H1 (cell line): ENCODE measurements around the gene CLP1. TPM values are rescaled to one million over a fixed set of nuclear protein-coding genes. Genes with fewer than 3 reads are reported as not detected.

Experiments used
- JUN ChIP-seq: IDR thresholded peaks from 2 replicates; pipeline ENCODE4 v1.6.1; 2011; ENCODE audit warnings: low read depth, mild to moderate bottlenecking, improper control_type of control experiment, low read length
- JUND ChIP-seq: IDR thresholded peaks from 2 replicates; pipeline ENCODE4 v1.6.1; 2011; ENCODE audit warnings: mild to moderate bottlenecking, improper control_type of control experiment, low read length
- NANOG ChIP-seq: IDR thresholded peaks from 2 replicates; pipeline ENCODE4 v1.6.1; 2011; ENCODE audit warnings: low read length, low read depth, mild to moderate bottlenecking, inconsistent platforms; ENCODE audit not compliant: insufficient read depth, poor library complexity, severe bottlenecking
- SAP30 ChIP-seq: fragments of 300-600 bp; sonication (generic); IDR thresholded peaks from 2 replicates; pipeline ENCODE4 v1.7.1; 2012; ENCODE audit warnings: low read length, moderate library complexity, mild to moderate bottlenecking, inconsistent platforms; ENCODE audit not compliant: insufficient read depth, insufficient replicate concordance
- SIRT6 ChIP-seq: IDR thresholded peaks from one replicate; pipeline ENCODE4 v1.7.1; 2012; ENCODE audit warnings: low read length, inconsistent platforms
- polyA plus RNA-seq, 7 experiments: library from polyadenylated mRNA; depleted of rRNA in 3 of 7; stranded (reverse) in 5 of 7; unstranded in 2 of 7; fragments of >200 nt in 5 of 7; fragments of 200-250 nt in 2 of 7; gene quantifications; 1 replicate in 5 of 7; 2 replicates in 1 of 7; 4 replicates in 1 of 7; pipeline versions ENCODE4 v1.2.1 to v1.2.3, GENCODE V29; 2011 to 2013; ENCODE audit warnings: missing spikeins in 2 of 7, mixed read lengths in 2 of 7
- total RNA-seq: library from RNA; stranded (reverse); fragmentation: NEBNext Ultra II Directional; extraction: Animal tissue kit (Norgen Biotek cat#: 25700); gene quantifications from 2 replicates; pipeline ENCODE4 v1.2.1, GENCODE V29; 2021
- TF ChIP-seq, protein P1 (sequence below), 3 experiments: IDR thresholded peaks; 1 replicate in 2 of 3; 2 replicates in 1 of 3; pipeline versions ENCODE4 v1.5.1 to v1.6.1; 2011; ENCODE audit warnings: low read length in 3 of 3, mild to moderate bottlenecking in 3 of 3, inconsistent platforms in 2 of 3, low read depth in 1 of 3, moderate library complexity in 1 of 3; ENCODE audit not compliant: insufficient read depth in 1 of 3; ENCODE audit errors: control extremely low read depth in 1 of 3

CLP1 gene
- total and polyA plus RNA-seq, 2 of the 8 experiments (the other 6 are each of a cell fraction or from before 2014, with no cell fraction given): 29.4 to 29.9 TPM

DNA sequence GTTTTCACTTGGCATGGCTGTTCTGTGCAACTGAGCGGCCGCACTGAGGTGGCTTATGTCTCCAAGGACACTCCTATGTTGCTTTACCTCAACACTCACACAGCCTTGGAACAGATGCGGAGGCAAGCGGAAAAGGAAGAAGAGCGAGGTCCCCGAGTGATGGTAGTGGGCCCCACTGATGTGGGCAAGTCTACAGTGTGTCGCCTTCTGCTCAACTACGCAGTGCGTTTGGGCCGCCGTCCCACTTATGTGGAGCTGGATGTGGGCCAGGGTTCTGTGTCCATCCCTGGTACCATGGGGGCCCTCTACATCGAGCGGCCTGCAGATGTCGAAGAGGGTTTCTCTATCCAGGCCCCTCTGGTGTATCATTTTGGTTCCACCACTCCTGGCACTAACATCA lies 2.1 kb downstream of the CLP1 start (continued):
- TF ChIP-seq NANOG (no peak), SIRT6 (no peak), JUND (no peak), SAP30 (no peak), JUN (no peak)
- TF ChIP-seq, protein P1, sequence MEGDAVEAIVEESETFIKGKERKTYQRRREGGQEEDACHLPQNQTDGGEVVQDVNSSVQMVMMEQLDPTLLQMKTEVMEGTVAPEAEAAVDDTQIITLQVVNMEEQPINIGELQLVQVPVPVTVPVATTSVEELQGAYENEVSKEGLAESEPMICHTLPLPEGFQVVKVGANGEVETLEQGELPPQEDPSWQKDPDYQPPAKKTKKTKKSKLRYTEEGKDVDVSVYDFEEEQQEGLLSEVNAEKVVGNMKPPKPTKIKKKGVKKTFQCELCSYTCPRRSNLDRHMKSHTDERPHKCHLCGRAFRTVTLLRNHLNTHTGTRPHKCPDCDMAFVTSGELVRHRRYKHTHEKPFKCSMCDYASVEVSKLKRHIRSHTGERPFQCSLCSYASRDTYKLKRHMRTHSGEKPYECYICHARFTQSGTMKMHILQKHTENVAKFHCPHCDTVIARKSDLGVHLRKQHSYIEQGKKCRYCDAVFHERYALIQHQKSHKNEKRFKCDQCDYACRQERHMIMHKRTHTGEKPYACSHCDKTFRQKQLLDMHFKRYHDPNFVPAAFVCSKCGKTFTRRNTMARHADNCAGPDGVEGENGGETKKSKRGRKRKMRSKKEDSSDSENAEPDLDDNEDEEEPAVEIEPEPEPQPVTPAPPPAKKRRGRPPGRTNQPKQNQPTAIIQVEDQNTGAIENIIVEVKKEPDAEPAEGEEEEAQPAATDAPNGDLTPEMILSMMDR (IDR thresholded peaks at IDR 0.05; ENCODE audit: control extremely low read depth in 1 of 3, insufficient read depth in 1 of 3, low read depth in 1 of 3, low read length in 3 of 3): no peak
